Caki2 (cell line): ENCODE data around the gene PRKCG. TPM values are rescaled to one million over a fixed set of nuclear protein-coding genes. Genes with fewer than 3 reads are reported as not detected.
"Not testable (repeated sequence)": the region's sequence is repeated elsewhere in the genome, so short reads cannot be mapped to it uniquely, and the experiment has no call there.

Experiments used
- DNase-seq: peaks from one replicate; pipeline ENCODE4 v3.0.0-alpha.2; 2015; ENCODE audit warnings: low read depth
- in situ Hi-C: cut with HindIII; loops from 2 replicates; pipeline ENCODE4 v1.10.0; 2016; ENCODE audit warnings: low sequenced_read_pairs, low pct_unique_long_range_greater_than_20kb, mixed read lengths
- total RNA-seq: library from RNA; depleted of rRNA; stranded (reverse); fragments of >200 nt; shearing (Covaris generic); gene quantifications from 2 replicates; pipeline ENCODE4 v1.2.3, GENCODE V29; 2014; ENCODE audit warnings: low replicate concordance; rRNA removed

PRKCG gene
- 0.10 TPM in 1 of 2 replicates, not detected in the other for total RNA-seq

DNA sequence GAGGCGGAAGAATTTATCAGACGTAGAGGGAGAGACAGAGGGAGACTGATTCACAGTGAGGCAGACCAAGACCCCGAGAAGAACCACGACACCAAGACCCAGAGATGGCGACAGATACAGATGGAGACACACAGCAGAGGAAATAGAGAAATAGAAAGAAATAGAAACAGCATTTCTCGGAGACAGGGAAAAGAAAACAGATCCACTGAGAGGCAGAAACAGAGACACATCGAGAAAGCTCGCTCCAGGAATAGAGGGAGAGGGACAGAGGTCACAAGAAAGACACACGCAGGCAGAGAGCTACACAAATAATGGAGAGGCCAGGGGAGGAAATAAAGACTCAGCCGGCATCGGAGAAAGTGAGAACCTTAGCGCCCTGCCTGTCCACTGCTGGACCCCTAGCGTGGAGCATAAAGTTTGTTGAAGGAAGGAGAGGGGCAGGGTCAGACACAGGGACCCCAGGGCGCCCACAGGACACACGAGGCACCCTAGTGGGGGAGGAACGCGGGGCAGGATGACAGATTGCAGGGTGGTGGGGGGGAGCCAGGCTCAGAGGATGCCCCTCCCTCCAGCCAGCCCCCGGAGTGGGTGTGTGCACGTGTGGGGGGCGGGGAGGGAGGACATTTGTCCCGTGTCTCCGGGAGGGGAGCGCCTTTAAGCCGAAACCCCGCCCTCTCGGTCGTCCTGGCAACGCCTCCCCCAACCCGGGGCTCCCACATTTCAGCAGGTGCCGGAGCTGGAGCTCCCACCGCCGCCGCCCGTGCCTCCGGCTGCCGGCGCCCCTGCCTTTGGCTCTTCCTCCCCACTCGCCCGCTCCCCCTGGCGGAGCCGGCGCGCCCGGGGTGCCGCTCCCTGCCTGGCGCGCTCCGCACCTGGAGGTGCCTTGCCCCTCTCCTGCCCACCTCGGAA is at the start of gene PRKCG:
Gene PRKCG, plus strand, starts transcription at position 716 of the 909 bp plus-strand sequence. CDS start 298 bp downstream, outside the sequence.
- in situ Hi-C loops, result no loop called here
- DNase-seq, result no peak

DNA sequence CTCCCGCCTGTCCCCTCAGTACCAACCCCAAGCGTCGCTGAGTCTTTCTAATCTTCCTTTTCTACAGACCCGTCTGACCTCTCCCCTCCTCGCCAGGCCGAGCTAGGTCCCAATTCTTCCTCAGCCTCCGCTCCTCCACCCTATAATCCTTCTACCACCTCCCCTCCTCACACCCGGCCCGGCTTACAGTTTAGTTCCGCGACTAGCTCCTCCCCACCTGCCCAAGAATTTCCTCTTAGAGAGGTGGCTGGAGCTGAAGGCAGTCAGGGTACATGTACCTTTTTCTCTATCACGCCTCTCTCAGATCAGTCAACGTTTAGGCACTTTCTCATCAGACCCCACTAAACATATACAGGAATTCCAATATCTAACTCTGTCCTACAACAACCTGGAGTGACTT is 49.1 kb upstream of the PRKCG start:
- in situ Hi-C loops, DNase-seq: not testable (repeated sequence)

DNA sequence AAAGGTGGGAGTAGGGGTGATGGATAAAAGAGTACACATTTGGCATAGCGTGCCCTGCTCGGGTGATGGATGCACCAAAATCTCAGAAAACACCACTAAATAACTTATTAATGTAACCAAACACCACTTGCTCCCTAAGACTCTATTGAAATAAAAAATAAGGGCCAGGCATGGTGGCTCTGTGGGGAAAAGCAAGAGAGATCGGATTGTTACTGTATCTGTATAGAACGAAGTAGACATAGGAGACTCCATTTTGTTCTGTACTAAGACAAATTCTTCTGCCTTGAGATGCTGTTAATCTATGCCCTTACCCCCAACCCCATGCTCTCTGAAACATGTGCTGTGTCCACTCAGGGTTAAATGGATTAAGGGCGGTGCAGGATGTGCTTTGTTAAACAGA is 43.6 kb upstream of the PRKCG start:
- in situ Hi-C loops, DNase-seq: not testable (repeated sequence)

DNA sequence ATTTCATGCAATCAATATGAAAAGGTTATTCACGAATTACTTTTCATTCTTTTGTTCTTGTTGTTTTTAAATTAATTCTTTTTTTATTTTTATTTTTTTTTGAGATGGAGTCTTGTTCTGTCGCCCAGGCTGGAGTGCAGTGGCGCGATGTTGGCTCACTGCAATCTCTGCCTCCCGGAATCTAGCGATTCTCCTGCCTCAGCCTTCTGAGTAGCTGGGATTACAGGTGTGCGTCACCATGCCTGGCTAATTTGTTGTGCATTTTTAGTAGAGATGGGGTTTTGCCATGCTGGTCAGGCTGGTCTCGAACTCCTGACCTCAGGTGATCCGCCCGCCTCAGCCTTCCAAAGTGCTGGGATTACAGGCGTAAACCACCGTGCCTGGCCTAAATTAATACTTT is 41.8 kb upstream of the PRKCG start:
- DNase-seq, in situ Hi-C loops: not testable (repeated sequence)

DNA sequence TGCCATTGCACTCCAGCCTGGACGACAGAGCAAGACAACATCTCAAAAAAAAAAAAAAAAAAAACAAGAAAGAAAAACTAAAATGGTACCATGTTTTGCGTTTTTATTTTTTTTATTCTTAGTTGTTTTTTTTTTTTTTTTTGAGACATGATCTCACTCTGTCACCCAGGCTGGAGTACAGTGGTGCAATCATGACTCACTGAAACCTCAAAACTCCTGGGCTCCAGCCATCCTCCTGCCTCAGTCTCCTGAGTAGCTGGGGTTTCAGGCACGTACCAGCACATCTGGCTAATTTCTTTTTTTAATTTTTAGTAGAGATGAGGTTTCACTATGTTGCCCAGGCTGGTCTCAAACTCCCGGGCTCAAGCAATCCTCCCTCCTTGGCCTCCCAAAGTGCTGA is 41.1 kb upstream of the PRKCG start:
- in situ Hi-C loops, result not testable (repeated sequence)

DNA sequence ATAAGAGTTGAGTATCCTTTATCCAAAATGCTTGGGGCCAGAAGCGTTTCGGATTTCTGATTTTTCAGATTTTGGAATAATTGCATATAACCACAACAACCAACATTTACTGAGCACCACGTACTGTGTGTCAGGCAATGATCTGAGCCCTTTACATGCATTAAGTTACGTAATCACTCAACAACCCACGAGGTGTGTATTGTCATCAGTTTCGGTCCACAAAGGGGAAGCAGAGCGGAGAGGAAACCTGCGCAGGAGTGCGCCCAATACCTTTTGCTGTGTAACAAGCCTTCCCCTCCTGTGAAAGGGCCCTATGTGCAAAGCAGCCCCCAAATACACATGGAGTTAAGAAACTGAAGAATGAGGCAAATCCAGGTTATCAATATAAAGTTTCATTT is 37.1 kb upstream of the PRKCG start:
- in situ Hi-C loops, result no loop called here
- no peak for DNase-seq

More for the DNA sequence above, 41.1 kb upstream of the PRKCG start:
- DNase-seq, result peak; percentile 67

DNA sequence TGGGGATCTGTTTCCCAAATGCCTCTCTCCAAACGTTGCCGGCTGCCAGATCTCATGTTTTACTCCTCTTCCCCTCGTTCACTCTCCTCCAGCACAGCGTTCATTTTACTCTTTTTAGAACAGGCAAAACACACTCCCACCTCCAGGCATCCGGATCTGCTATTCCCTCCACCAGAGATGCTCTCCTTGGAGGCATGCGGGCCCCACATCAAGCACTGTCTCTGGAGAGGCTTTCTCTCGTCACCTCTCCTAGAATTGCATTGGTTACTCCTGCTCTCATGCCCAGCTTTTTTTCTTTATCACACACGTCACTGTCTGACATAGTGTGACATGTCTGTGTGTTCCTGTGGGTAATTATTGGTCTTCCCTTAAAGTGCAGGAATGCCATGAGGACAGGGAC is 34.4 kb upstream of the PRKCG start:
- DNase-seq, result no peak

DNA sequence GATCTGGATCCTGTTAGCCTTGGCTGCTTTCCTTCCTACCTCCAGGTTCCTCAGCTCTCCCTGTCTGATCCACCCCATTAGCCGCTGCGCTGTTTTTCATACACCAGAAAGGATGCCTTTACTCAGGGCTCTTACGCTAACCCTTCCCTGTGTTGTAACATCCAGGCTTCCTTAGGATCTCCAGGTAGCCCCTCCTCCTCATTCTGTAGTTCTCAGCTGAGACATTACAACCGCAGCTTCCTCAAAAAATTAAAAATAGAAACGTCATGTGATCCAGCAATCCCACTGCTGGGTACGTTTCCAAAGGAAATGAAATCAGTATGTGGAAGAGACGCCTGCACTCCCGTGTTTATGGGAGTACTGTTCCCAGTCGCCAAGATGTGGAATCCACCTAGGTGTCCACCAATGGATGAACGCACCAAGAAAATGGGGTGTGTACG is 32.7 kb upstream of the PRKCG start:
- in situ Hi-C loops, result no loop called here

More for the DNA sequence above, 34.4 kb upstream of the PRKCG start:
- in situ Hi-C loops, result no loop called here

DNA sequence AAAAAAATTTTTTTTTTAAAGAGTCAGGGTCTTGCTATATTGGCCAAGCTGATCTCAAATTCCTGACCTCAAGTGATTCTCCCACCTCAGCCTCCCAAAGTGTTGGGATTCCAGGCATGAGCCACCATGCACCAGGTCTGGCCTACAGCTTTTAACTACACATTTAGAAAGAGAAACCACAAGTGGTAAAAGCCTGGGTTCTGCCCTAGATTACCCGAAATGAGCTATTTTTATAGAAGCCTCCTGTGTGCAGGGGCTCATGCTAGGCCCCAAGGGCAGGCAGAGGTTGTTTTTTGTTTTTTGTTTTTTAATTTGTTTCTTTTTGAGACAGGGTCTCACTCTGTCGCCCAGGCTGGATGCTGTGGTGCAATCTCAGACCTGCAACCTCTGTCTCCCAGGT is 28.3 kb upstream of the PRKCG start:
- DNase-seq, result no peak
- in situ Hi-C loops, result no loop called here

More for the DNA sequence above, 32.7 kb upstream of the PRKCG start:
- DNase-seq, result no peak

DNA sequence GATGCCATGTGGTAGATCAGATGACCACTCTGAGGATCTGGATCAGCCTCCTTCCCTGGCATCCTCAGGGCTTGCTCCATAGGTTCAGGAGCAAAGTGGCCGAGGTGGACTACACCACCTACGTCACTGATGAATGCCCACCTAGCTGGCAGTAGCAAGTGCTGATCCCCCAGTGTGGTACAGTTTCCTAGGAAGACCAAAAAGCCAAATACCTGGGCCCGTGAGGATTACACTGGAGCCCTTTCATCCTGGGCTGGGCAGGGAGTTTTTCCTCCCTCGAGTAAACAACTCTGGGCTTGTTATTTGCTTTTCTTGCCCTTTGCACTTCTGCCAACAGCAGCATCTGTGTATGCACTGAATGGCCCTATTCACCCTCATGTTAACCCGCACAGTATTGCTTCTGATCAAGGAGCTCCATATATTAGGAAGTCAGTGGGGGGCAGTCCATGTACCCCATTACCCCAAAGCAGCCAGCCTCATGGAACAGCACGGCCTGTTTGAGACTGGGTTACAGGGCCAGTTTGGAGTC is 17.6 kb upstream of the PRKCG start:
- DNase-seq, result no peak
- in situ Hi-C loops, result no loop called here

DNA sequence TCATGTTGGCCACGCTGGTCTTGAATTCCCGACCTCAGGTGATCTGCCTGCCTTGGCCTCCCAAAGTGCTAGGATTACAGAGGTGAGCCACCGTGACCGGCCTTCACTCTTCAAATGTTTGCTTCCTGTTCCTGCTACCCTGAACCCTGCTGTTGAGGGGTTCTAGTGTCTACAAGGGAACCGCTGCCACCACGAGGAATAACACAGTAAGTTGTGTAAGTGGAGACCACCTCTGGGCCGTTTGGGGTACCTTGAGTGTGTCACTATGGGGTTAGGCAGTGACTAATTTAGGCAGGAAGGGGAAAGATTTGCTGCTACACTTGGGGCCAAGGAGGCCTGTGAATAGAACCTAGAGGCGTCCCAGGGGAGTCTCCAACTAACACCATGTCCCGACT is 16.5 kb upstream of the PRKCG start:
- DNase-seq, result peak; percentile 82

DNA sequence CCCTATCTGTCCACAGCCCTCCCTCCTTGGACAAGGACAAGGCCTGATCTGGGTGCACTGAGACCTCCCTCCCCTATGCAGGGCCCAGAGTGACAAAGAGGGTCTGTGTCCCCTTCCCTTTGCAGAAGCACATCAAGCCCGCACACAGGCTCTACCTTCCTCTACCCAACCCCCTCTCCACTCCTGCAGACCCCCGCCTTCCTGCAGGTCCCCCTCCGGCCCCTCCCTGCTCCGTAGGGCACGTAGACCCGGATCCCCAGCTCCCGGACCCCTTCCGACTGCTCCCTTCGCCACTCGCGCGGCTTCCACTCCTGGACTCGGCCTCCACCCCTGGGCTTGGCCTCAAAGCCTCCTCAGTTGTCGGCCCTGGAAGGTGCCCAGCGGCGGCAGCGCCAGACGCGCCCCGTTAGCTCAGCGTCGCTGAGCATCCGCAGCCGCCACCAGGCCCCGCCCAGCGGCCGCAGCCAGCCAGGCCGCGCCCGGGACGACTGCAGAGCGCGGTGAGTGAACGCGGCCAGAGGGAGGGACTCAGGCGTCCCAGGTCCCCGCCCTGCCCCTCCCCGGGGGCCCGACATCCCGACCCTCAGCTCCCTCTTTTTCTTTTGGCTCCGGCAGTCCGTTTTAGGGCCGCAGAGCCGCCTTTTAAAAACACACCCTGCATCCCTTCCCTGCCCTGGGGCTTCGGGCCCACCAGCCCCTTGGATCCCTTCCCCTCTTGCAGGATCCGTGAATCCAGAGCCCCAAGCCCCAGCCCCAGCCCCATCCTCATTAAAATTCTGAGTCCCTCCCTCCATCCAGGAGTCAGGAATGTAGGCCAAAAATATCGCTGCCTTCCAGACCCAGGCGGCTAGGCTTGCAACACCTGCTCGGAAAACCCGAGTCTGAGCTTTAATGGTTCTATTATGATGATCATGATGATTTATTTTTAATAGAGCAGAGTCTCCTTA is 15.8 kb upstream of the PRKCG start:
- in situ Hi-C loops, result no loop called here
- DNase-seq, result peak; percentile 93

More for the DNA sequence above, 16.5 kb upstream of the PRKCG start:
- in situ Hi-C loops, result no loop called here

DNA sequence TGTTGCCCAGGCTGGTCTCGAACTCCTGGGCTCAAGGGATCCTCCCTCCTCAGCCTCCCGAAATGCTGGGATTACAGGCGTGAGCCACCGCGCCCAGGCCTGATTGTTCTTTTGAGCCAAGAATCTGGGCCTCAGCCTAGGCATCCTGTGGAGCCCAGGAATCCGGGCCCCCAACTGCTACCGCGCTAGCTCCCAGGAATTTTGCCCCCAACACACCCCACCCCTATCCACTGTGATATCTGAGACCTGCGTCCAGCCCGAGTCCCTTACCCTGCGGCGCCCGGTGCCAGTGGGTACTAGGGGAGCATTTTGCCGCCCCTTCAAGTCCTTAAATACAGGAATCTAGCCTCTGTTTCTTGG is 15.2 kb upstream of the PRKCG start:
- in situ Hi-C loops, result no loop called here
- DNase-seq, result no peak

DNA sequence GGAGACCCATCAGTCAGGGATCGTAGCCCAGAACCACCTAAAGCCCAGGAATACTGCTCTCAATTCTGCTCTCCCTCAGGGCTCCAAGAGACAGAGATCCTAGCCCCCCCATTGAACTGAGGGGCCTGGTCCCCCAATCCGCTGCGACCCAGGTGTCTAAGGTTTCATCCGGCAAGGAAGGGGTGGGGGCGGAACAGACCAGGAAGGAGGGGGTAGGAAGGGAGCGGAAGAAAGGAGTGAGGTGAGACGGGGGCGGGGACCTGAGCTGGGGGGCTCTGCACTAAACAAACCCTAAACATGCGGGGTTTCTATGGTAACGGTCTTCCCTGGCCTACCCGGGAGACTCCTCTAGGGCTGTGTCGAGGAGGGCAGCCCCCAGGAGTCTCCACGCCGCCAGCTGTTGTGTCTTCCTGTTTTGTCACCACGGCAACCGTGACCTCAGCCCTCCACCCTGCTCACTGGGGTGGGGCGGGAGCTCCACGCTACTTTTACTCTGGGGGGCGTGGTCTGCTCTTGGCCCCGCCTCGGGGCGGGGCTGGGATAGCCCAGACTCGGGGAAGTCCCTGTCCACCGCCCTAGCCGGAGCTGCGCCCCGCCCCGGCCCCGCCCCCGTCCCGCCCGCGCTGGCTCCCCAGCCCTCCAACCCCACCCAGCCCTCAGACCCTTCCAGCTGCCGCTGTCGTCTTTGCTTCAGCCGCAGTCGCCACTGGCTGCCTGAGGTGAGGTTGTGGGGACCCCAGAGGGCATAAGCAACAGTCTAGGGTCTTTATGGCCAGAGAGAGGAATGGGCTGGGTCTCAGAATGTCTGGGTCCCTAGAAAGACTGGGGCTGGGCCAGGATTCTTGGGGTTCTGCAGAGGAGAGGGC is 14.5 kb upstream of the PRKCG start, which contains the start of gene MYADM:
Gene MYADM, plus strand, starts transcription at position 659 of the 866 bp plus-strand sequence. CDS start 5,647 bp downstream, outside the sequence.
- peak; percentile 100 for DNase-seq
- in situ Hi-C loops, result no loop called here

DNA sequence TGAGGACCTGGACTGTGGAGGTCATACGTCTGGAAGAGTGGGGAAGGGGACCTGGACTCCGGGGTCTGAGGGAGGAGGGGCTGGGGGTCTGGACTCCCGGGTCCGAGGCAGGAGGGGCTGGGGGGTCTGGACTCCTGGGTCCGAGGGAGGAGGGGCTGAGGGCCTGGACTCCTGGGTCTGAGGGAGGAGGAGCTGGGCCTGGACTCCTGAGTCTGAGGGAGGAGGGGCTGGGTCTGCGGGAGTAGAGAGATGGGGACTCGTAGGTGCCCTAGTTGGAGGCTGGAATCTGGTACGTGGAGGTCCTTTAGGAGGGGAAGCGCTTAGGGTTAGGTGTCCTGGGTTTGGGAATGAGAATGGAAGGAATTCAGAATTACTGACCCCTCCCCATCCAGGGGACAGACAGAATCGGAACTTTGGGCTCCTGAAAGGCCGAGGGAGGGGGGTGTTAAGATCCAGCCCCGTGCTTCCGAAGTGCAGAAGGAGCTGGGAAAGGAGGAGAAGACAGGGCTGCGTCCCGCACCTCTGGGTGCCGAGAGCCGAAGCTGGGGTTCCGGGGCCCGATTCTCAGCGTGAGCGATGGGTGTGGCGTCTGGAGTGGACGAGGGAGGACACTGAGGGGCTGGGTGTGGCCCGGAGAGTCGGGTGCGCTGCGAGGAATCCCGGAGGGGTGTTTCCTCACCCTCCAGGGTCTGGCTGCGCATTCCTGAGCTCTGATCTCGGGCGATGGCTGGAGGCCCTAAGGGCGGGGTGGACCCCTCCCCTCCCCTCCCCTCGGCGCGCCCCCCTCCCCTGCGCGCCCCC is 13.7 kb upstream of the PRKCG start:
- peak; percentile 69 for DNase-seq
- in situ Hi-C loops, result no loop called here

DNA sequence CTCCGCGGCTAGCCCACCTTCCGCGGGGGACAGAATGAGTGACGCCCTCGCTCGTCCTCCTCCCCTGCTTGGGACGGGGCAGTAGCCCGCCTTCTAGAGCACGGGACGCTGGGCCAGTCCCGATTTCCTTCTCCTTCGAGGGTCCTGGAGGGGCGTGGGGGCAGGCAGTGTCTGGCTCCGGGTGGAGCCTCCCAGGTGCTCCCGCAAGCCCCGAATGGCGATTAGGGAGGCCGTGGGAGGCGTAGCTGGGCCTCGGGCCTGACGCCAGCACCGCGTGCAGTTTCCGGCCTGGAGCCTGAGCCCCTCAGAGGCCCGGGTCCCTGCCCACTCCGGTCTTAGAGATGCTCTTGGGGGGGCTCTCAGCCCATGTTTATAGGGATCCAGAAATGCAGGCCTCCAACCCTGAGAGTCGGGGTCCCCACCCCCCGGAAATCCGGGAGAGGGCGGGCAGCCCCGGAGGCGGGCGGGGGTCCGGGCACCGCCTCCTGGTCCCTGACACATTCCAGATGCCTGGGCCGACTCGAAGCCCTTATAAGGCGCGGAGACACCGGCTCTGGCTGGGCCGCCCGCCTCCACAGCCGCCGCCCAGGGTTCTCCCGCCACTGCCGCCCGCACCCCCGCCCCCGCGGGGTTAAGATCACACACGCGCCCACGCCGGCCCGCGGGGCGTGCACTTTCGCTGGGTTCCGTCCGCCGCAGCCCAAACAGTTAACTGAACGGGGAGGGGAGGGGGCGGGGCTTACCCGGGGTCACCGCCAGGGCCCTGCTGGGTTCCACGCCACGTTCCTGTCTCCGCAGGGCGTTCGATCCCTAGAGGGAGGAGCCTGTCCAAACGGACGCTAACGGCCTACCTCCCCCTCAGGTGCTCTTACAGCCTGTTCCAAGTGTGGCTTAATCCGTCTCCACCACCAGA is 12.8 kb upstream of the PRKCG start:
- in situ Hi-C loops, result no loop called here
- peak; percentile 98 for DNase-seq
